Retinal pigment epithelial cell (primary cell): Measurements from ENCODE around the gene TMEM205.
"Not testable (repeated sequence)": the region's sequence is repeated elsewhere in the genome, so short reads cannot be mapped to it uniquely, and the experiment has no call there.

Experiments used
- DNase-seq: peaks from one replicate; pipeline ENCODE4 v3.0.0-alpha.2; 2010; ENCODE audit warnings: low read depth
- H3K4me3 ChIP-seq: 2 replicates; pipeline ENCODE4 v1.5.1; 2011; ENCODE audit warnings: mild to moderate bottlenecking, low read length, control low read depth, moderate library complexity
- CTCF ChIP-seq: conservative IDR thresholded peaks from 2 replicates; pipeline ENCODE4 v1.5.1; 2011; ENCODE audit warnings: low read depth, low read length, control low read depth, inconsistent platforms

Gene TMEM205

GRCh38 chr19:11361037-11361770, 15.1 kb upstream of the TMEM205 start:
- no peak overlapping the region for H3K4me3 ChIP-seq
- DNase-seq: no peak

GRCh38 chr19:11359421-11359820, 13.4 kb upstream of the TMEM205 start:
- TF ChIP-seq CTCF: no peak
- DNase-seq: no peak
- H3K4me3 ChIP-seq: no peak overlapping the region

More at GRCh38 chr19:11361037-11361770, 15.1 kb upstream of the TMEM205 start:
- TF ChIP-seq CTCF: no peak

GRCh38 chr19:11356676-11357550, 10.8 kb upstream of the TMEM205 start:
- no peak for DNase-seq
- no peak overlapping the region for H3K4me3 ChIP-seq
- no peak for TF ChIP-seq CTCF

GRCh38 chr19:11356074-11356397, 10.0 kb upstream of the TMEM205 start:
- TF ChIP-seq CTCF: no peak
- no peak for DNase-seq
- peak overlapping the region; percentile 56 for H3K4me3 ChIP-seq

- peak within 1 kb of the TSS; percentile 56 for H3K4me3 ChIP-seq
- no peak for TF ChIP-seq CTCF
- no peak for DNase-seq
Observed at GRCh38 chr19:11355160-11356073, 9.3 kb upstream of the TMEM205 start, which contains the start of gene PLPPR2. Gene PLPPR2 (plus strand): TSS chr19:11355432. CDS start chr19:11357674, 2,242 bp downstream.

- DNase-seq, H3K4me3 ChIP-seq: not testable (repeated sequence)
Observed at GRCh38 chr19:11354102-11354501, 8.0 kb upstream of the TMEM205 start.

- H3K4me3 ChIP-seq: no peak overlapping the region
- no peak for DNase-seq
- TF ChIP-seq CTCF: no peak
Observed at GRCh38 chr19:11349171-11349570, 3.1 kb upstream of the TMEM205 start.
